ENCODE results near the gene CACTIN. TPM values are rescaled to one million over a fixed set of nuclear protein-coding genes. Genes with fewer than 3 reads are reported as not detected.
"Not testable (repeated sequence)": the region's sequence is repeated elsewhere in the genome, so short reads cannot be mapped to it uniquely, and the experiment has no call there.

Gene CACTIN
- total and polyA plus RNA-seq, 7 experiments from 2014 or later: 9.5 to 46.7 (median 35.9) TPM

DNA sequence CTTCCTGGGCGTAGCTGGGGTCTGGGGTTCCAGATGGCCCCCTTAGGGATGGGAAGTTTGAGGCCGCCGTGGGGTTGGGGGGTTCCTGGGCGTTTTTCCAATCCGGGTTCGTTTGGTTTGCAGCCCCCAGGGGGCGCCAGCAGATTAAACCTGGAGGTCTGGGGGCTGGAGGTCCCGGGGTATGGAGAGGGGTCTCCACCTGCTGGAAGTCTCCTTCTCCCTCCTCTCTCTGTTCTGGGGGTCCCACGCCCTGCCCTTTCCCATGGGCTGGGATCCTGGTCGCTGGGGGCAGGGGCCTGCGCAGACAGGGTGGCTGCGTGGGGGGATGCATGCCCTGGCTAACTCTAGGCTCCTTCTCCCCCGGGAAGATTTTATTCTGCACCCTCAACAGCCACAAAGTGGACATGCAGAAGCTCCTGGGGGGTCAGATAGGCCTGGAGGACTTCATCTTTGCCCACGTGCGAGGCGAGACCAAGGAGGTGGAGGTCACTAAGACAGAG, 40.4 kb downstream of the CACTIN start:
- intact Hi-C loops (cut with micrococcal nuclease): loop anchor here in 1 of 2 donors (1.0 to 2.0 kb wide), 5 partner anchors 14 to 120 kb away; partner anchors contain the start of genes CACTIN and HMG20B
- H3K27ac ChIP-seq (ENCODE audit: low read depth, low read length): peak overlapping the region; percentile 31
- peaks cover 0 to 6% (median 0%) of the 10 kb centered on the region in 5 donors for H3K27me3 Mint-ChIP-seq
- peaks cover 0 to 6% of the 10 kb centered on the region in 2 donors for H3K4me1 ChIP-seq (ENCODE audit: control insufficient read depth in 2 of 2, insufficient read depth in 2 of 2, low read length in 2 of 2)
- no peaks in the 10 kb centered on the region for H3K4me1 Mint-ChIP-seq
- peaks cover 0 to 6% (median 0%) of the 10 kb centered on the region in 11 donors for H3K9me3 Mint-ChIP-seq
- no peak overlapping the region for H3K27ac Mint-ChIP-seq
- H3K4me3 ChIP-seq (ENCODE audit: low read length): peak overlapping the region; percentile 54
- CTCF ChIA-PET: interaction anchor here (1.3 to 2.7 kb wide), 4 partner anchors 22 to 41 kb away, joined by 4 to 9 read pairs (median 6); partner anchors contain the start of gene MFSD12
- no peaks in the 10 kb centered on the region for H3K36me3 Mint-ChIP-seq
- POLR2A ChIA-PET: interaction anchor here (0.6 to 2.6 kb wide), 6 partner anchors 12 to 84 kb away, joined by 3 to 9 read pairs (median 4); no protein-coding TSS in a partner anchor
- H3K27me3 ChIP-seq (ENCODE audit: control insufficient read depth in 2 of 2, insufficient read depth in 2 of 2, low read length in 2 of 2): no peaks in the 10 kb centered on the region
- H3K36me3 ChIP-seq (ENCODE audit: control insufficient read depth in 2 of 3, insufficient read depth in 3 of 3, low read length in 3 of 3): no peaks in the 10 kb centered on the region
- DNase-seq (peak in 6 of 9 donors; percentile 26 to 59 (median 45)), ATAC-seq (peak; percentile 51)
- H3K4me3 Mint-ChIP-seq: peak overlapping the region in 8 of 10 donors; percentile 27 to 74 (median 68)
- H3K9me3 ChIP-seq (ENCODE audit: control insufficient read depth in 2 of 3, low read length in 3 of 3): no peaks in the 10 kb centered on the region

DNA sequence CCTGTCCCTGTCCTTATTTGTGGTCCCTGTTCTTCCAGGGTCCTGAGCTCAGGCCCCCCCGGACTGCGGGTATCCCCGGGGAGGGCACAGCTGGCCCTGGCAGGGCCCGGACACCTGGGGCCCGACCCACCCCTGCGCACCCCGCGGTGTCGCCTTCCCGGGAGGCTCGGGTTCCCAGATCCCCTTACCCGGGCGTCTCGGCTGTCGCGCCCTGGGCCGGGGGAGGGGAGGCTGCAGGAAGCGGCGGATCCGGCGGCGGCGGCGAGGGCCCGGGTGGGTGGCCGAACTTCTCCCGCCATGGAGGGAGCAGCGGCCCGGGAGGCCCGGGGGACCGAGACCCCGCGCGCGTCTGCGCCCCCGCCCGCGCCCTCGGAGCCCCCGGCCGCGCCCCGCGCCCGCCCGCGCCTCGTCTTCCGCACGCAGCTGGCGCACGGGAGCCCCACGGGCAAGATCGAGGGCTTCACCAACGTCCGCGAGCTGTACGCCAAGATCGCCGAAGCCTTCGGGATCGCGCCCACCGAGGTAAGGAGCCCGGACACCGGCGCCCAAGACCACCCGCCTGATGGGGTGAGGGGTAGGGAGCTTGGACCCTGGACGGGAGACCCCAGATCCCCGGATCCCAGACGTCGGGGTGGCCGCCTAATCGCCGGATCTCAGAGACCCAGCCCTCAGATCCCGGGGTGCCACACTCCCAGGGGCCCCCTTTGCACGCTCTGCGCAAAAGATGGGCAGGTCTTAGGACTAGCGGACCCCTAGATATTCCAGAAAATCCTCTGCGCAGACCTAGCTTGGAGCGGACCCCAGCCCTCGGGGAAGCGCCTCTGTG, 41.1 kb downstream of the CACTIN start, which contains the start of gene GIPC3:
GIPC3 (plus strand) TSS at position 178 of the 826 bp plus-strand sequence; CDS start at position 298, 120 bp downstream.
- H3K36me3 ChIP-seq (ENCODE audit: control insufficient read depth in 2 of 3, insufficient read depth in 3 of 3, low read length in 3 of 3): no peaks in the 10 kb centered on the region
- no peak within 1 kb of the TSS for H3K27ac Mint-ChIP-seq
- intact Hi-C loops (cut with micrococcal nuclease): loop anchor here in 1 of 2 donors (1.0 to 2.0 kb wide), 6 partner anchors 13 to 121 kb away; partner anchors contain the start of genes CACTIN and HMG20B

DNA sequence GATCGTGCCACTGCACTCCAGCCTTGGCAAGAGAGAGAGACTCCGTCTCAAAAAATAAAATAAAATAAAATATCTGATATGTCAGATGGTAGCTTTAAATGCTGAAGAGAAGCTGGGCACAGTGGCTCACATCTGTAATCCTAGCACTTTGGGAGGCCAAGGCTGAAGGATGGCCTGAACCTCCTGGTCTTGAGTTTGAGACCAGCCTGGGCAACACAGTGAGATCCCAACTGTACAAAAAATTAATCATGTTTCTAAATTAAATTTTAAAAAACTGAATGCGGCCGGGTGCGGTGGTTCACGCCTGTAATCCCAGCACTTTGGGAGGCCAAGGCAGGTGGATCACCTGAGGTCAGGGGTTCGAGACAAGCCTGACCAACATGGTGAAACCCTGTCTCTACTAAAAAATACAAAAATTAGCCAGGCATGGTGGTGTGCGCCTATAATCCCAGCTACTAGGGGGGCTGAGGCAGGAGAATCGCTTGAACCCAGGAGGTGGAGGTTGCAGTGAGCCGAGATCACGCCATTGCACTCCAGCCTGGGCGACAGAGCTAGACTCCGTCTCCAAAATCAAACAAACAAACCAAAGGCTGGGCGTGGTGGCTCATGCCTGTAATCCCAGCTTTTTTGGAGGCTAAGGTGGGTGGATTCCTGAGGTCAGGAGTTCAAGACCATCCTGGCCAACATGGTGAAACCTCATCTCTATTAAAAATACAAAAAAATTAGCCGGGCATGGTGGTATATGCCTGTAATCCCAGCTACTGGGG, 42.4 kb downstream of the CACTIN start:
- intact Hi-C loops (cut with micrococcal nuclease): loop anchor here in 1 of 2 donors (2.0 kb wide), 1 partner anchor 39 kb away; no protein-coding TSS in a partner anchor
- not testable (repeated sequence) for H3K9me3 ChIP-seq (ENCODE audit: control insufficient read depth in 2 of 3, low read length in 3 of 3)
- CTCF ChIA-PET: interaction anchor here (0.5 to 2.7 kb wide), 8 partner anchors 21 to 85 kb away, joined by 3 to 9 read pairs (median 4); partner anchors contain the start of gene MFSD12

More for the DNA sequence above, 41.1 kb downstream of the CACTIN start, which contains the start of gene GIPC3:
- H3K4me3 Mint-ChIP-seq: peak within 1 kb of the TSS in 8 of 10 donors; percentile 27 to 74 (median 68)
- Histone ChIP-seq H3K9me3 (ENCODE audit: control insufficient read depth in 2 of 3, low read length in 3 of 3) (no peaks in the 10 kb centered on the region), H3K4me1 (ENCODE audit: control insufficient read depth in 2 of 2, insufficient read depth in 2 of 2, low read length in 2 of 2) (peaks cover 0 to 6% of the 10 kb centered on the region in 2 donors), H3K27me3 (ENCODE audit: control insufficient read depth in 2 of 2, insufficient read depth in 2 of 2, low read length in 2 of 2) (no peaks in the 10 kb centered on the region), H3K27ac (ENCODE audit: low read depth, low read length) (peak within 1 kb of the TSS; percentile 31), H3K4me3 (ENCODE audit: low read length) (peak within 1 kb of the TSS; percentile 54)
- ATAC-seq: no peak
- no peaks in the 10 kb centered on the region for H3K4me1 Mint-ChIP-seq
- H3K27me3 Mint-ChIP-seq: peaks cover 0 to 6% (median 0%) of the 10 kb centered on the region in 5 donors
- no peaks in the 10 kb centered on the region for H3K36me3 Mint-ChIP-seq
- DNase-seq: peak in 2 of 9 donors; percentile 9 to 25
- CTCF ChIA-PET: interaction anchor here (0.8 to 2.7 kb wide), 6 partner anchors 19 to 41 kb away, joined by 3 to 9 read pairs (median 5); partner anchors contain the start of gene MFSD12
- POLR2A ChIA-PET: interaction anchor here (0.6 to 2.6 kb wide), 8 partner anchors 10 to 83 kb away, joined by 3 to 9 read pairs (median 4); no protein-coding TSS in a partner anchor
- H3K9me3 Mint-ChIP-seq: peaks cover 0 to 3% (median 0%) of the 10 kb centered on the region in 11 donors

DNA sequence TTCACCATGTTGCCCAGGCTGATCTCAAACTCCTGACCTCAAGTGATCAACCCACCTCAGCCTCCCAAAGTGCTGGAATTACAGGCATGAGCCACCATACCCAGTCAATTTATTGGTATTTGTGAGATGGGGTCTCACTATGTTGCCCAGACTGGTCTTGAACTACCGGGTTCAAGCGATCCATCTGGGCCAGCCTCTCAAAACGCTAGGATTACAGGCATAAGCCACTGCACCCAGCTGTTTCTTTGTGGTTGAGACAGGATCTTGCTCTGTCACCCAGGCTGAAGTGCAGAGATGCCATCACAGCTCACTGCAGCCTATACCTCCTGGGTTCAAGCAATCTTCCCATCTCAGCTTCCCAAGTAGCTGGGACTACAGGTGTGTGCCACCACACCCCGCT, 44.8 kb downstream of the CACTIN start:
- DNase-seq; H3K36me3 ChIP-seq (ENCODE audit: control insufficient read depth in 2 of 3, insufficient read depth in 3 of 3, low read length in 3 of 3); H3K9me3 Mint-ChIP-seq; POLR2A ChIA-PET; H3K36me3 Mint-ChIP-seq; H3K27me3 ChIP-seq (ENCODE audit: control insufficient read depth in 2 of 2, insufficient read depth in 2 of 2, low read length in 2 of 2); H3K4me3 ChIP-seq (ENCODE audit: low read length); CTCF ChIA-PET; H3K4me1 Mint-ChIP-seq; H3K27ac ChIP-seq (ENCODE audit: low read depth, low read length); H3K9me3 ChIP-seq (ENCODE audit: control insufficient read depth in 2 of 3, low read length in 3 of 3); H3K4me3 Mint-ChIP-seq; H3K4me1 ChIP-seq (ENCODE audit: control insufficient read depth in 2 of 2, insufficient read depth in 2 of 2, low read length in 2 of 2); intact Hi-C loops (cut with micrococcal nuclease); H3K27me3 Mint-ChIP-seq; H3K27ac Mint-ChIP-seq; ATAC-seq: not testable (repeated sequence)

More for the DNA sequence above, 42.4 kb downstream of the CACTIN start:
- not testable (repeated sequence) for H3K27ac Mint-ChIP-seq; H3K36me3 ChIP-seq (ENCODE audit: control insufficient read depth in 2 of 3, insufficient read depth in 3 of 3, low read length in 3 of 3); DNase-seq; H3K36me3 Mint-ChIP-seq; H3K4me1 Mint-ChIP-seq; H3K4me3 ChIP-seq (ENCODE audit: low read length); ATAC-seq; H3K27me3 ChIP-seq (ENCODE audit: control insufficient read depth in 2 of 2, insufficient read depth in 2 of 2, low read length in 2 of 2); H3K4me1 ChIP-seq (ENCODE audit: control insufficient read depth in 2 of 2, insufficient read depth in 2 of 2, low read length in 2 of 2); H3K27me3 Mint-ChIP-seq; H3K27ac ChIP-seq (ENCODE audit: low read depth, low read length); H3K9me3 Mint-ChIP-seq
- POLR2A ChIA-PET: interaction anchor here (1.0 to 2.6 kb wide), 5 partner anchors 9 to 28 kb away, joined by 3 to 9 read pairs (median 4); no protein-coding TSS in a partner anchor
- peak overlapping the region in 5 of 10 donors; percentile 12 to 35 (median 21) for H3K4me3 Mint-ChIP-seq

DNA sequence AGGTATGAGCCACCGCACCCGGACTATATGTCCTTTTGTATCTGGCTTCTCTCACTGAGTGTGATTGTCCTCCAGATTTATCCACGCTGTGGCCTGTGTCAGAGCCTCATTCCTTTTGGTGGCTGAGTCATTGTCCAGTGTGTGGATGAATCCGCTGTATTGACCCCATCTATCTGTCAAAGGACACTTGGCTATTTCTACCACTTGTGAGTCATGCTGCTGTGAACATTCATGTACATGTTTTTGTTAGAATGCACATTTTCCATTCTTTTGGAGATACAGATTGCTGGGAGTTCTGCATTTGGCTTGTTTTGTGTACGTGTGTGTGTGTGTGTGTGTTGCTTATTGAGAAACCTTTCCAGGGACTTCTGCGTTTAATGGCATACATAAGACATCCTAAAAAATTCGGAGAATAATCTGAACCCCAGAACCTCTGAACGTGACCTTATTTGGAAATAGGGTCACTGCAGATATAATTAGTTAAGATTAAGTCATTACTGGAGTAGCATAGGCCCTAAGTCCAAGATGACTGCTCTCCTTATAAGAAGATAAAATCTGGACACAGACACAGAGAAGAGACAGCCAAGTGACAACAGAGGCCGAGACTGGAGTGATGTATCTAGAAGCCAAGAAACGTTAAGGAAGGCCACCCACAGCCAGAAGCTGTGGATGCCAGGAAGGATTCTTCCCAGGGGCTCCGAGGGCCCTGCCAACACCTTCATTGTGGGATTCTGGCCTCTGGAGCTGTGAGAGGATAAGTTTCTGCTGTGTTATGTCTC, 46.2 kb downstream of the CACTIN start:
- H3K36me3 Mint-ChIP-seq: peaks cover 0 to 2% (median under 1%) of the 10 kb centered on the region in 5 donors

More for the DNA sequence above, 46.2 kb downstream of the CACTIN start:
- ChIA-PET POLR2A (no interaction called here), CTCF (interaction anchor here (0.6 kb wide), 1 partner anchor 10 kb away, joined by 3 read pairs; no protein-coding TSS in a partner anchor)
- ATAC-seq (no peak), DNase-seq (no peak)
- Mint-ChIP-seq H3K27me3 (peaks cover 0 to 6% (median 0%) of the 10 kb centered on the region in 5 donors), H3K27ac (peak overlapping the region in 2 of 9 donors; percentile 4 to 19), H3K9me3 (no peaks in the 10 kb centered on the region), H3K4me1 (peaks cover 0 to 2% (median 0%) of the 10 kb centered on the region in 7 donors), H3K4me3 (no peak overlapping the region)
- intact Hi-C loops (cut with micrococcal nuclease): no loop called here
- H3K27ac ChIP-seq (ENCODE audit: low read depth, low read length): no peak overlapping the region
- peaks cover 0 to 8% (median 4%) of the 10 kb centered on the region in 3 experiments for H3K36me3 ChIP-seq (ENCODE audit: control insufficient read depth in 2 of 3, insufficient read depth in 3 of 3, low read length in 3 of 3)
- no peaks in the 10 kb centered on the region for H3K4me1 ChIP-seq (ENCODE audit: control insufficient read depth in 2 of 2, insufficient read depth in 2 of 2, low read length in 2 of 2)
- no peaks in the 10 kb centered on the region for H3K27me3 ChIP-seq (ENCODE audit: control insufficient read depth in 2 of 2, insufficient read depth in 2 of 2, low read length in 2 of 2)
- no peaks in the 10 kb centered on the region for H3K9me3 ChIP-seq (ENCODE audit: control insufficient read depth in 2 of 3, low read length in 3 of 3)
- H3K4me3 ChIP-seq (ENCODE audit: low read length): no peak overlapping the region

Measured in naive thymus-derived CD4-positive, alpha-beta T cell (primary cell).